Neural crest cell (in vitro differentiated cells): Measurements from ENCODE around the gene DGCR8. TPM values are rescaled to one million over a fixed set of nuclear protein-coding genes. Genes with fewer than 3 reads are reported as not detected.

Experiments
- DNase-seq: peaks from one replicate; pipeline ENCODE4 v3.0.0; 2021; ENCODE audit warnings: low read depth, mixed read lengths, low spot score
- H3K27ac Mint-ChIP-seq: one replicate; pipeline ENCODE4 v1.8.0; 2021; ENCODE audit warnings: mild to moderate bottlenecking, mixed read lengths; ENCODE audit not compliant: unreplicated experiment
- H3K27me3 Mint-ChIP-seq: 2 replicates; pipeline ENCODE4 v1.8.0; 2021; ENCODE audit warnings: low read depth, mild to moderate bottlenecking, mixed read lengths
- H3K36me3 Mint-ChIP-seq: 2 replicates; pipeline ENCODE4 v1.8.0; 2021; ENCODE audit warnings: low read depth, mild to moderate bottlenecking, mixed read lengths
- H3K4me1 Mint-ChIP-seq: 2 replicates; pipeline ENCODE4 v1.8.0; 2021; ENCODE audit warnings: mixed read lengths
- H3K4me3 Mint-ChIP-seq: one replicate; pipeline ENCODE4 v1.8.0; 2021; ENCODE audit warnings: mild to moderate bottlenecking, mixed read lengths
- H3K9me3 Mint-ChIP-seq: 2 replicates; pipeline ENCODE4 v1.8.0; 2021; ENCODE audit warnings: mixed read lengths
- CTCF ChIP-seq: fragments of 200-600 bp; sonication (generic); conservative IDR thresholded peaks from 2 replicates; pipeline ENCODE4 v1.5.0; 2021; ENCODE audit warnings: antibody characterized with exemption, mild to moderate bottlenecking
- total RNA-seq: library from RNA; stranded (reverse); gene quantifications from 2 replicates; pipeline ENCODE4 v1.2.1, GENCODE V29; 2021

Gene DGCR8
- total RNA-seq, 1 donor from 2014 or later = 86.5 TPM

DNA sequence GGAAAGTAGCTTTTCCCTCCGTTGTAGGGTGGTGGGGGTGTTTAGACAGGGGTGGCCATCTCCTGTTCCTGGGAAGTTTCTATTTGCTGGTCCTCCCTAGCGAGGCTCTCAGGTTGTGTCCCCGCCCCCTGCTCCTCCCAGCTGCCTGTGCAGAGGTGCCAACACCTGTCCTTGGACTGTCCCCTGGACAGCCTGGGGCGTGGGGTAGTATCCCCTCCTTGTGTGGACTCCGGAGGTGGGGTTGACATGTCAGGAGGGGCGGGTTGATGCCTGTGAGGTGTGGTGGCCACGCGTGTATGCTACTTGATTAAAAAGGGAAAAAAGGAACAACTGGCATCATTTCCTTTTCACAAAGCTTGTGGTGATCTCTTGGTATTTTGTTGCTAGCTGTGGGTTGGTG lies 21.6 kb downstream of the DGCR8 start:
- Mint-ChIP-seq H3K36me3 (peaks cover 19% of the 10 kb centered on the region), H3K4me3 (no peak overlapping the region)

GRCh38 chr22:20102203-20102780 lies 22.3 kb downstream of the DGCR8 start:
- no peak overlapping the region for H3K27ac Mint-ChIP-seq
- no peaks in the 10 kb centered on the region for H3K27me3 Mint-ChIP-seq
- H3K36me3 Mint-ChIP-seq = peaks cover 13% of the 10 kb centered on the region
- DNase-seq = no peak
- H3K4me3 Mint-ChIP-seq = no peak overlapping the region
- no peaks in the 10 kb centered on the region for H3K4me1 Mint-ChIP-seq
- no peaks in the 10 kb centered on the region for H3K9me3 Mint-ChIP-seq
- TF ChIP-seq CTCF = no peak

More for the DNA sequence above, 21.6 kb downstream of the DGCR8 start:
- Mint-ChIP-seq H3K9me3 (no peaks in the 10 kb centered on the region), H3K4me1 (no peaks in the 10 kb centered on the region), H3K27me3 (no peaks in the 10 kb centered on the region), H3K27ac (no peak overlapping the region)
- TF ChIP-seq CTCF = no peak
- DNase-seq = no peak

DNA sequence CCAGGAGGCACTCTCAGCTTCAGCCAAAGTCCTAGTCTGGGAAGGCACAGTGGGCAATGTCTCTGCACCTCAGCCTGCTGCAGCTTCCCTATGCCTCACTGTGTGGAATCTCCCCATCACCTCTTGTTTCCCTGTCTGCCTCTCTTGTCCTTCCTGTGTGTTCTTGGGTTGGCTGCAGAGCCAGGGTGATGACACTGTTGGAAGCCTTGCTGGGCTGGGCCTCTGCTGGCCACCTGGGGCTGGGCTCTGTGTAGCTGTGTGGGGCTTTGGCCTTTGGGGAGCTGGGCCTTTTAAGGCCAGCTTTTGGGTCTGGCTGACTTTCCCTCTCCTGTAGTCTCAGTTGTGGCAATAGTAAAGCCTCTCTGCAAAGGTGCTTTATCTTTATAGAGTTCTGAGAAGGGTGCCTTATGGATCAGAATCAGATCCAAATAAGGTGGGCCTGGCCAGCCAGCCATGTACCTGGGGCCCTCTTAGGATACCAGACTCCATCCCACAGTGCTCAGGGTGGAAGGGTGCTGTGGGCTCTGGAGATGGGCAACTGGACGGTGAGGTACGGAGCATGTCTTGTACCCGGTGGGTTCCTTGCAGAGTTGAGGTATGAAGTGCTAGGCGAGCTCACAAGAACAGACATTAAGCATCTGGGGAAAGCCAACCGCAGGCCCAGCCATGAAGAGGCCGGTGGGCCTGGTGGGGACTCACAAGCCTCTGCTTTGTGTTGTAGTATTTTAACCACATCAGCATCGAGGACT lies 25.6 kb downstream of the DGCR8 start:
- Mint-ChIP-seq H3K4me1 (no peaks in the 10 kb centered on the region), H3K9me3 (no peaks in the 10 kb centered on the region), H3K27ac (no peak overlapping the region), H3K36me3 (peaks cover 13% of the 10 kb centered on the region), H3K4me3 (no peak overlapping the region), H3K27me3 (peaks cover 5% of the 10 kb centered on the region)
- DNase-seq = no peak
- no peak for TF ChIP-seq CTCF

DNA sequence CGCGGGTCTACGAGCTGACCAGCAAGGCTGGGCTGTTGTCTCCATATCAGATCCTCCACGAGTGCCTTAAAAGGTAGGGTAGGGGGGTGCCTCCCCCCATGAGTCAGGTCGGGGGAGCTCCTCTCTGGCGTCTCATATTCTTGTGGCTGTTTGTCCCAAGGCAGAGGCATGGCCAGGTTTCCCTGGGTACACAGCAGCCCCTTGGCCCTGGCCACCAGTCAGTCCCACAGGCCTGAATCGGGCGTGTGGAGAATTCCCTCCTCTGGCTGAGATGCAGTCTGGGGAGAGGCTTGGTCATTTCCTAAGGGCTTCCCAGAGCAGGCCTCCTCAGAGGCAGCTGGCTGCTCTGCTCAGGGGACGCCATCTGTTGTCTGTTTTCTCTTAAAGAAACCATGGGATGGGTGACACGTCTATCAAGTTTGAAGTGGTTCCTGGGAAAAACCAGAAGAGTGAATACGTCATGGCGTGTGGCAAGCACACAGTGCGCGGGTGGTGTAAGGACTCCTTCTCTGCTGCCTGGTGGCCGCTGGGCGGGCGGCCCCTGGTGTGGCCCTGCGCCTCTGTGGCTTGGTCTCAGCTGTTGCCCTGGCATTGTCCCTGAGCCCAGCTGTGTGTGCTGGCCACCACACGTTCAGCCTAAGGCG lies 26.3 kb downstream of the DGCR8 start:
- Mint-ChIP-seq H3K36me3 (peaks cover 13% of the 10 kb centered on the region), H3K27ac (no peak overlapping the region), H3K27me3 (peaks cover 9% of the 10 kb centered on the region), H3K4me3 (no peak overlapping the region), H3K9me3 (no peaks in the 10 kb centered on the region), H3K4me1 (peaks cover 6% of the 10 kb centered on the region)
- TF ChIP-seq CTCF = no peak
- no peak for DNase-seq

- H3K27me3 Mint-ChIP-seq = peaks cover 9% of the 10 kb centered on the region
- H3K36me3 Mint-ChIP-seq = peaks cover 13% of the 10 kb centered on the region
Measured at GRCh38 chr22:20106849-20107237, 26.8 kb downstream of the DGCR8 start.

More at GRCh38 chr22:20106849-20107237, 26.8 kb downstream of the DGCR8 start:
- no peak for TF ChIP-seq CTCF
- Mint-ChIP-seq H3K4me3 (no peak overlapping the region), H3K27ac (no peak overlapping the region), H3K9me3 (no peaks in the 10 kb centered on the region), H3K4me1 (peaks cover 7% of the 10 kb centered on the region)
- DNase-seq = no peak
